ENCODE measurements around the gene PDCD5. TPM values are rescaled to one million over a fixed set of nuclear protein-coding genes. Genes with fewer than 3 reads are reported as not detected.

The PDCD5 gene
- total RNA-seq, 4 donors from 2014 or later: 14.7 to 82.6 (median 48.7) TPM

DNA sequence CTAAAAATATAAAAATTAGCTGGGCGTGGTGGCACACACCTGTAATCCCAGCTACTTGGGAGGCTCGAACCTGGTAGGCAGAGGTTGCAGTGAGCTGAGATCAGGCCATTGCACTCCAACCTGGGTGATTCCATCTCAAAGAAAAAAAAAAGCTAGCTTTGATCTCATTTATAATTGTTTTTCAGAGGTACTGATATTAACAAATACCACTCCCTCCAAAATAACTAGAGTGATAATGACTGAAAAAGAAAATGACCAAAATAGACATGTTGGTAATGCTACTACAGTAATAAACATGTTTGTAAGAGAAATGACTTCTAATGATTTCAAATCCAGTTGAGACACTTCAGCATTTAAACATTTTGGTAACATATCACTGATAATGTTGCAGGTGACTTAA lies 13.0 kb downstream of the PDCD5 start:
- no peaks in the 10 kb centered on the region for H3K27me3 ChIP-seq
- H3K4me3 ChIP-seq: no peak overlapping the region
- H3K9me3 ChIP-seq: no peaks in the 10 kb centered on the region
- no peak for TF ChIP-seq POLR2A (IDR thresholded peaks at IDR 0.05)
- TF ChIP-seq, protein P1, sequence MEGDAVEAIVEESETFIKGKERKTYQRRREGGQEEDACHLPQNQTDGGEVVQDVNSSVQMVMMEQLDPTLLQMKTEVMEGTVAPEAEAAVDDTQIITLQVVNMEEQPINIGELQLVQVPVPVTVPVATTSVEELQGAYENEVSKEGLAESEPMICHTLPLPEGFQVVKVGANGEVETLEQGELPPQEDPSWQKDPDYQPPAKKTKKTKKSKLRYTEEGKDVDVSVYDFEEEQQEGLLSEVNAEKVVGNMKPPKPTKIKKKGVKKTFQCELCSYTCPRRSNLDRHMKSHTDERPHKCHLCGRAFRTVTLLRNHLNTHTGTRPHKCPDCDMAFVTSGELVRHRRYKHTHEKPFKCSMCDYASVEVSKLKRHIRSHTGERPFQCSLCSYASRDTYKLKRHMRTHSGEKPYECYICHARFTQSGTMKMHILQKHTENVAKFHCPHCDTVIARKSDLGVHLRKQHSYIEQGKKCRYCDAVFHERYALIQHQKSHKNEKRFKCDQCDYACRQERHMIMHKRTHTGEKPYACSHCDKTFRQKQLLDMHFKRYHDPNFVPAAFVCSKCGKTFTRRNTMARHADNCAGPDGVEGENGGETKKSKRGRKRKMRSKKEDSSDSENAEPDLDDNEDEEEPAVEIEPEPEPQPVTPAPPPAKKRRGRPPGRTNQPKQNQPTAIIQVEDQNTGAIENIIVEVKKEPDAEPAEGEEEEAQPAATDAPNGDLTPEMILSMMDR (IDR thresholded peaks at IDR 0.05): no peak
- DNase-seq: no peak
- H3K27ac ChIP-seq: no peak overlapping the region
- H3K4me1 ChIP-seq: no peaks in the 10 kb centered on the region
- H3K36me3 ChIP-seq: no peaks in the 10 kb centered on the region
- intact Hi-C loops (cut with DNase I; ENCODE audit: low total_unique reads): no loop called here

DNA sequence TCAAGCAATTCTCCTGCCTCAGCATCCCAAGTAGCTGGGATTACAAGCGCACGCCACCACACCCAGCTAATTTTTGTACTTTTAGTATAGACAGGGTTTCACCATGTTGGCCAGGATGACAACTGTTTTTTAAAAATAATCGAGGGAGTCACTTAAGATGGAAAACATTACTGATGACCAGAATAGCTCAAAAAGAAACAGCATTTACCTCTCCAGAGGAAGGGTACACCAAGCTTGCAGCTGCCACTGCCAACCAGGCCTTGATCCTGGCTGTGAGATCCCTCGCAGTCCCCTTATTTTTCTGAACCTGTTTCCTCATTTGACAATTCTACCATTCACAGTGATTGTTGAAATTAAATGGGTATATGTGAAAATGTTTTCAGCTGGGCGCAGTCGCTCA lies 14.5 kb downstream of the PDCD5 start:
- no peaks in the 10 kb centered on the region for H3K36me3 ChIP-seq
- intact Hi-C loops (cut with DNase I; ENCODE audit: low total_unique reads): no loop called here
- H3K27me3 ChIP-seq: no peaks in the 10 kb centered on the region
- H3K9me3 ChIP-seq: no peaks in the 10 kb centered on the region
- H3K4me1 ChIP-seq: no peaks in the 10 kb centered on the region
- no peak overlapping the region for H3K27ac ChIP-seq
- TF ChIP-seq, protein P1 (IDR thresholded peaks at IDR 0.05): no peak
- TF ChIP-seq POLR2A (IDR thresholded peaks at IDR 0.05): no peak
- DNase-seq: no peak
- no peak overlapping the region for H3K4me3 ChIP-seq

DNA sequence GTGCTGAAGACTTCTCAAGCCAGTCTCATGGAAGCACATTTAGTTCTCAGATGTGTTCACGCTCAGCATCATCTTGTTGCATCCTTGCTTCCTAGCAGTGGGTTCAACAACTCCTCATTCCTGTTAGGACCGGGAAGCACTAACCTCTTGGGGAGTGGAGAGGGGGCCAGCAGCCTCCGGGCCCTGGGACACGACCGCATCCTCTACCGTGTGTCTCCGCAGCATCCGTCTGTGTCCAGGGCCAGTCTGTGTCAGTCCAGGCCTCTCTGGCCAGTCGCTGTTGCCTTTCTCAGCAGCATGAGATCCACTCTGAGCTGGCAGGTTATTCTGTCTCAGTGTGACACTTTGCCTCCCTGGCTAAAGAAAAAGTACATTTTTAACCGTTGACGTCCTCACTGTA lies 17.0 kb downstream of the PDCD5 start:
- H3K4me1 ChIP-seq: no peaks in the 10 kb centered on the region
- DNase-seq: no peak
- no peak for TF ChIP-seq POLR2A (IDR thresholded peaks at IDR 0.05)
- TF ChIP-seq, protein P1 (IDR thresholded peaks at IDR 0.05): no peak
- H3K4me3 ChIP-seq: no peak overlapping the region
- intact Hi-C loops (cut with DNase I; ENCODE audit: low total_unique reads): no loop called here
- no peaks in the 10 kb centered on the region for H3K27me3 ChIP-seq
- H3K9me3 ChIP-seq: no peaks in the 10 kb centered on the region
- H3K36me3 ChIP-seq: no peaks in the 10 kb centered on the region
- no peak overlapping the region for H3K27ac ChIP-seq

DNA sequence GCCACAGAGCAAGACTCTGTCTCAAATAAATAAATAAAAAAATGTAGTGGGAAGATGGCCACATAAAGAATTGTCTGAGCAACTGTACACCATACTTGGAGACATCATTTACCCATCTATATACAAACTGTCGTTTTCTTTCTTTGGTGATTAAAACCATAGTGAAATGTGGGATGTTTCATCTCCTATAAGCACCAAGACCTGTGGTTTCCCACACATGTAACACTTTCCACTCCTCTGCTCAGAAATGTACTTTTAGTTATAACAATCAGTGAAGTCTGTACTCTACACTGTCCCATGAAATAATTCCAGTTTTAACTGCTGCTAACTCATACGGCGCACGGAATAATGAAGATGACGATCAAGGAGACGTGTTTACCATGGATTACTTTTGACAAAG lies 18.3 kb downstream of the PDCD5 start:
- TF ChIP-seq, protein P1 (IDR thresholded peaks at IDR 0.05): no peak
- TF ChIP-seq POLR2A (IDR thresholded peaks at IDR 0.05): no peak
- DNase-seq: no peak
- Histone ChIP-seq H3K4me3 (no peak overlapping the region), H3K9me3 (no peaks in the 10 kb centered on the region), H3K27ac (no peak overlapping the region), H3K27me3 (no peaks in the 10 kb centered on the region), H3K36me3 (no peaks in the 10 kb centered on the region), H3K4me1 (no peaks in the 10 kb centered on the region)
- intact Hi-C loops (cut with DNase I; ENCODE audit: low total_unique reads): no loop called here

DNA sequence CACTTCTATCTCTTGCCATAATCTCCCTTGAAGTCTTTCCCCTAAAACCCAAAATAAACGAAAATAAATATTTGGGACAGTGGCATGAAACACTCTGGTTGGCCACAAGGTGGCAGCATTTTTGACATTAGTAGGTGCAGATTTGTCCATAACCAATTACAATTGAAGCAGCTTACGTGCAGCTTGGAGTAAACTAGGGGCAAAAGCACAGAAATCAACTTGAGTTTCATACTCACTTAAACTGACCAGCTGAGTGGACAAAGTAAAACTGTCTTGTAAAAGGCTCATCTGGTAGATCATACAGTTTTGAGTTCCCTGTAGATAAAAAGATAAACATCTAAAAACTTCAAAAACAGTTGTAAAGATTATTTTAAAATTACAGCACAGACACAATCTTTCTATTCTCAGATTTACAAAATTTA lies 18.8 kb downstream of the PDCD5 start:
- H3K27ac ChIP-seq: no peak overlapping the region
- H3K4me1 ChIP-seq: no peaks in the 10 kb centered on the region
- no peaks in the 10 kb centered on the region for H3K36me3 ChIP-seq
- no peaks in the 10 kb centered on the region for H3K27me3 ChIP-seq
- TF ChIP-seq, protein P1 (IDR thresholded peaks at IDR 0.05): peak; percentile 58 to 74 (median 70)
- TF ChIP-seq POLR2A (IDR thresholded peaks at IDR 0.05): no peak
- DNase-seq: no peak
- H3K9me3 ChIP-seq: no peaks in the 10 kb centered on the region
- no peak overlapping the region for H3K4me3 ChIP-seq
- intact Hi-C loops (cut with DNase I; ENCODE audit: low total_unique reads): no loop called here

All from uterus (tissue), 4 donors.